GM19463 (cell line): ENCODE measurements around the gene LAPTM4A.
"Not testable (repeated sequence)": the region's sequence is repeated elsewhere in the genome, so short reads cannot be mapped to it uniquely, and the experiment has no call there.

Experiments used
- ATAC-seq: cut with Tn5 transposase; IDR thresholded peaks from one replicate; pipeline ENCODE4 v1.9.1; 2021; ENCODE audit warnings: mild to moderate bottlenecking, moderate library complexity; ENCODE audit not compliant: unreplicated experiment

LAPTM4A gene

GRCh38 chr2:20077411-20077940 is 26.0 kb upstream of the LAPTM4A start:
- ATAC-seq, result no peak

DNA sequence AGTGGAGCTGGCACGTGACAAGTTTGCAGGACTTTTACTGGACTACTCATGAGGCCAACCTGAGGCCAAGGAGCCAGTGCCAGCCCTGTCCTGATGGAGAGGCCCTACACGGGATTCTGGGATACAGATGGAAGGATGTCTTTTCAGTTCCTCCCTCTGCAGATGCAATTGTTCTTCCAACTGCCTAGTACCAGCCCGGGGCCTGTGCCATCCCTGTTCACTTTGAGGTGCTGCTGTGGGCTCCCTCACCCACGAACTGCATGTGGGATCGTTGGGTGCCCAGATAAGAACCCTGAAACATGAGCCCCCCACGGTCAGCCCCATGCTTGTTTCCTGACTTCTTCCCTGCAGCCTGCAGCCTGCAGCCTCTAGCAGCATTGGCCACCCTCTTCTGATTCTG is 25.3 kb upstream of the LAPTM4A start:
- ATAC-seq, result no peak

DNA sequence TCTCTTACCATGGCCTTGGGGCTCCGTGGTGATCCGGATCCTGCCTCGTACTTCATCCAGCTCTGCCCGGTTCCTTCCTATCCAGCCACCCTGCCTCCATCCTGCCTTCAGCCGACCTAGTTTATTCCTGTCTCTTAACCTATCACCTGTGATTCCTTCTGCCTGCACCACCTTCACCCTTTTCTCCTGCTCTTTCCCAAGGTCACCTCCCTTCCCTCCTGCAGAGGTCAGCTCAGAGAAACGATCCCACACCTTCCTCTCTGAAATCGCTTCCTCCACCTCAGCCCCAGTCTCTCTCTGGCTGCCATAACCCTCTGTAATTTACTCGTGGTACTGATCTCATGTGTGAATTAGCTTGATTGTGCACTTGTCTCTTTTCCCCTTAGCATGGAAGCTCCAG is 23.5 kb upstream of the LAPTM4A start:
- no peak for ATAC-seq

DNA sequence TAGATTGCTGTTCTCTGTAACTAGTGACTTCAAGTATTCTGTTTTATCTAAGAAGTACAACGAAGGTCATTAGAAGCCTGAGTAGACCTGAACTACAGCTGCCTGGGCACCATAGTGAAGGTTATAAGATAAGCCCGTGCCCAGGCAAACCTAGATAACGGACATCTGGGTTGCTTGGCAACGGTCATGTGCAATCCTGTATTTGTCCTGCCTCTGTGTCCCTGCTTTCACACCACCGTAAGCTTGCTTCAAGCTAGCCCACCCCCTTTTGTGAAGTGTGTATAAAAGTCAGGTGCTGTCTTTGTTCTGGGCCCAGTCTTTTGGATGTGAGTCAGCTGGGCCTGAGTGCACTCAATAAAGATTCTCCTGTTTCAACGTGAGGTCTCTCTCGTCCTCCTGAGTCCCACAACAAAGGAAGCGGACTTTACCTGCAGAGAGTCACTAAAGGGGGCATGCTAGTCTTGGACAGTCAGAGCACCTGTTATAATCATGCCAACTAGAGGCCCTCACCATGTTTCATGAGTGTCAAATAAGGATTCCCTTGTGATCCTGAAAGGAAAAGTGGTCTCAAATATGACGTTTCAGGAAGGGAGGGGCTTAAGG is 22.7 kb upstream of the LAPTM4A start:
- ATAC-seq, result not testable (repeated sequence)

DNA sequence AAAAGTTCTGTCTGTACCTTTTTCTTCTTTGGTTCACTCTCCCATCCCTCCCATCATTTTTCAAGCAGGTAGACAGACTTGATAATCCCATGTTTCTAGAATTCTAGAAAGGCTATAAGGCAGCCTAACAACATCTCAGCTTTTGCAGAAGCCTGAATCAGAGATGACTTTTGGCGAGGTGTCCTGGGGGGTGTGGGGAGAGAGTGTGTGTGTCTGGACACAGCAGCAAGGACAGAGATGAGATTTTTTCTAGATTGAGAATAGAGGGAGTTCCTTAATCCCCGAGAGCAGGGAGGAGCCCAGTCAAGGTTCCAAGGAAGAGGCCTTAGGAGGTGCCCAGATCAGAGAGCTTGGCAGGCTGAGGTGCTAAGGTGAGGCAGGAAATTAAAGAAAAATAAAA is 22.0 kb upstream of the LAPTM4A start:
- ATAC-seq, result no peak

DNA sequence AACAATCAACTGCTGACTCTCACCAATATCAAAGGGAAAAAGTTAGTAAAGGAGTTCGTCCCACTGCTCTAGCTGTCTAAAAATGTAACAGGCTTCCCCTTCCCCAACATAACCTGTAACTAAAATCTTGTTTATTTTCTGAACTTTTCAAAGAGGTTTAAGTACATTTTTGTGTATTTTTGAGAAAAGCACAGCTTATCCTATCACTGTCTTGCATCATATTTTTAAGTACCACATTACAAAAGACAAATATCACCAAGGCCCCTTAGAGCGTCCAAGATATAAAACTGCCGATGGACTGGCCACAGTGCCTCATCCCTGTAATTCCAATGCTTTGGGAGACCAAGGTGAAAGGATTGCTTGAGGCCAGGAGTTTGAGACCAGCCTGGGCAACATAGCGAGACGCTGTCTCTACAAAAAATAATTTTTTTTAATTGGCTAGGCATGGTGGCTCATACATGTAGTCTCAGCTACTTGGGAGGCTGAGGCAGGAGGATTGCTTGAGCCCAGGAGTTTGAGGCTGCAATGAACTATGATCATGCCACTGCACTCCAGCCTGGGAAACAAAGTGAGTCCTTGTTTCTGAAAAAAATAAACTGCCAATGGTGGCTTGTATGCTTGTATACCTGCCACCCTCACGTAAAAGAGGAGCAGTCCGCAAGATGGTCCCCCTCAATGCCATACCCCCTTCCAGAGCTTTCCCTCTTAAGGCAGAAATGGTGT is 21.2 kb upstream of the LAPTM4A start:
- ATAC-seq, result no peak

DNA sequence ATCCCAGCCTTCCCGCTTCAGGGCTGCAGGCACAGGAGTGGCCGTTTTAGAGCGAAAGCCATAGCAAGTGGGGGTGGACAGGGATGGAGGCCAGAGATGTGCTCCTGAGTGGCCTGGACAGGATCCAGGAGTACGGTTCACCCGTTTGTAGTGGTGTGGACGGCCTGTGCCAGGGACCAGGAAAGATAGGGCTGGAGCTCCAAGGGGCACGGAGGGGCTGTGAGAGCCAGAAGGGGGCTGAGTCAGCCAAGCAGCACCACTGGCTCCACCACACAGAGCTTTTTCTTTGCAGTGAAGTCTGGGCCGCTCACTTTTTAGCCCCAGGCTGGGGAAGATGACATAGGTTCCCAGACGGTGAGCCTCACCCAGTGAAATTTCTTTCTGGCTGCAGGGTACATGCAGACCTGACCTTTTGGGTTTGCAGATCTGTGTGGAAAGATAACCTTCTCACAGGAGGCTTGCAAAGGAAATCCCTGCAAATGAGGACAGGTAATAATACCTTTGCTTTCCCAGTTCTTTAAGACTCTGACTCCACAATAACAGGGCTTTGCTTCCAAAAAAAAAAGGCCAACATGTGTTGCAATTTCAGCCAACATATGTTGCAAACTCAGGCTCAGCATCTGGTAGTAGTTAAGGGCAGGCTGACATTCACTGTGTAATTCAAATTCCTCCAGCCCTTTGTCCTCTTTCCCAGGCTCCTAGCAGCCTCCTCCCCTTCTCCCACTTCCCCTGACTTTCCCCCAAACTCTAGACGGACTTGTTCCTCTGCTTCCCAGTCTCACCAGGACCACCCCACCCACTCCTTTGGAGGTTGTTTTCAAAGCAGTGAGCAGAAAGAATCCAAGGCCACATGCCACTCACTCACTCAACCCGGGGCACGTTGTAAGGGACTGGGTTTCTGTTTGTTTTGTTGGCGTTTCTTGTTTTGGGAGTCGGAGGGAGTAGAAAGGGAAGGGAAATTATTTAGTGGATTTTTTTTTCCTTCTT is 20.3 kb upstream of the LAPTM4A start:
- ATAC-seq, result no peak

GRCh38 chr2:20069756-20070155 is 18.3 kb upstream of the LAPTM4A start:
- ATAC-seq, result no peak

DNA sequence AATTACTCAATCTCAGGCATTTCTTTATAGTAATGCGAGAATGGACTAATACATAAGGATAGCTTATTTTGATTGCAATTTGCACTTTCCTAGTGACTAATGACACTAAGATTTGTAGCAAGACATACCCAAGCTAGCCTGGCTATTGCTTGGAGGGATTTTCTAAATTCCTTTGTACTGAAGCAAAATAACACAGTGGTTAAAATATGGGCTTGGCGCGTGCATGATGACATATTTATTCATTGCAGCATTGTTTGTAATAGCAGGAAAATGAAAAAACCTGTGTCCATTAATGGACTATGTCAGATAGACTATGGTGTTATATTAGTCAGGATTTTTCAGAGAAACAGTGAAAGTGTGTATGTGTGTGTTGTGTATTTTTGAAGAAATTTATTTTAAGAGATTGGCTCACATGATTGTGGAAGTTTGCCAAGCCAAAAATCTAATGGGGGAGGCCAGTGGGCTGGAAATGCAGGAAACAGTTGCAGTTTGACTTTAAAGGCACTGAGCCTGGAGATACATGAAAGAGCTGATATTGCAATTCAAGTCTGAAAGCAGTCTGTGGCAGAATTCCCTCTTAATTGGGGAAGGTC is 16.7 kb upstream of the LAPTM4A start:
- ATAC-seq, result no peak

DNA sequence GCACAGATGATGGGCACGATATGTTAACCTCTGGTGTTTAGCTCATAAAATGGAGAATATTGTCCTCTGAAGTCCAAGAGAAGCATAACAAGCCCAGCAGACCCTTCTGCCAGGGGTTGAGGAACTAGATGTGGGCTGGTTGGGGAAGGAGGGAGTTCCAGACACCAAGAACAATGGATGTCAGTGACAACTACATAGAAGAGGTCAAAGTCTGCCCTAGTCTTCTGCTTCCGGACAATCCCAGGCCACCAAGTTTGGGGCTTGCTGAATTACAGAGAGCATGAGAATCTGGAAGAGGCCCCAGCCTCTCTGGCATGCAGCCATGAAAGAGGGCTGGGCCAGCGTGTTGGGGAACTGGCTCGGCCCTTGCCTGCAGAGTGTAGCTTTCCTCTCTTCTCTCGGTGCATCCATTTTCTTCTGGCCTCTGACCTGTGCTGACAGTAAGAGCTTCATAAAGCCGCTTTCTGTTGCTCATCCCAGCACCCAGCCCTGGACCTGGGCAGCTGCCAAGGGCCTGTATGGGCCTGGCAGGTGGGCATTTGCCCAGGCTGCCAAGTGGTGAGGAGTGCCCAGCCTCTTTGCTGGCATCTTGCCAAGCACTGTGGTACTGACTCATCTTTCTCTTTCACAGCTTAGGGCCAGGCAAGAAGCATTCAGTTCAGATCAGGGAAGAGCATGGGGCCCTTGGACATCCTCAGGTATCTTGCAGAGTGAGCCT is 14.6 kb upstream of the LAPTM4A start:
- no peak for ATAC-seq

DNA sequence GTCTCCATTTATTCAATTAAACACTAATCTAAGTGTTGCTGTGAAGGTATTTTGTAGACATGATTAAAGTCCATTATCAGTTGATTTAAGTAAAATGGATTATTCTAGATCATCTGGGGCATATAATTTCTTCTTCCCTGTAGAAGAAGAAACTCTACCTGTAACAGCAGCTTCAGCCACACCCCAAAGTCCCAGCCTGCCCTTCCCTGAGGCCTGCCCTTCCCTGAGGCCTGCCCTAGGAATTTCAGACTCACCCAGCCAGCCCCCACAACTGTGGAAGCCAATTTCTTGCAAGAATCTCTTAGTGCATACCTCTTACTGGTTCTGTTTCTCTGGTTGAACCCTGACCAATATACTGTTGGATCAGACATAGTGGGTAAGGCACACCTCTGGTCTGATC is 13.4 kb upstream of the LAPTM4A start:
- ATAC-seq, result no peak

- ATAC-seq, result no peak
Measured at GRCh38 chr2:20064421-20064820, 13.0 kb upstream of the LAPTM4A start.

- no peak for ATAC-seq
Measured at GRCh38 chr2:20062615-20063545, 11.5 kb upstream of the LAPTM4A start.

- no peak for ATAC-seq
Measured at GRCh38 chr2:20061940-20062339, 10.5 kb upstream of the LAPTM4A start.

DNA sequence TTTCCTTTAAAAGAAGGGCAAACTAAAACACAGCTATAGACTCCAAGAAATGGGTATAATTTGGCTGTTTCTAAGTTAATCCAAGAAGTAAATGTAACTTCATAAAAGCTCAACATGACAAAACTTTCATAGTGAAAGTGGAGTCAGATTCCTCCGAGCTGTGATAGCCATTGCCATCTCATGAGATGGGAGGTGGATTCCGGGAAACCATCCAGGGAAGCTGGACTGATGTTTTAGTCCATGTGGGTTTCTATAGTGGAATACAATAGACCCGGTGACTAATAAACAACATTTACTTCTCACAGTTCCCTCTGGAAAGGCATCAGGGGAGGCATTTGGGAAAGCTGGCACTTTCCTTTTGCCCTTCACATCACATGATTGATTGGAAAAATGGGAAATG is 10.0 kb upstream of the LAPTM4A start:
- no peak for ATAC-seq

DNA sequence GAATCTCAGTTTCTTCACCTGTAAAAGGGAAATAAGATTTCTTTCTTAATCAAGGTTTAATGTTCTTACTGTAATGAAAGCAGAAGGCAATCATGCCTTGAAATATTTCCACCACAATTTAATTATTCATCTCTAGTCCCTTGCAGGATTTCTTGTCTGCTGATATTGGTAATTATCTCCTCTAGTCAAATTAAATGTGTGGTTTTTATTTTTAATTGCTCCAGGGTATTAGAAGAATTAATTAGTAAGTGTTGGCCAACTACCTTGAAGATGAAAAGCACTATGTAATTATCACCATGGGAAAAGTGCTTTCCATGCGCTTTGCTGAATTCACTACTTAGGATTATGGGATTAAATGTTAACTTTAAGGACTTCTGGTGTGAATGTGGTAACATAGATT is 8.7 kb upstream of the LAPTM4A start:
- ATAC-seq, result no peak

- ATAC-seq, result no peak
Measured at GRCh38 chr2:20057268-20057667, 5.8 kb upstream of the LAPTM4A start.

- no peak for ATAC-seq
Measured at GRCh38 chr2:20054931-20055330, 3.5 kb upstream of the LAPTM4A start.

- ATAC-seq, result no peak
Measured at GRCh38 chr2:20054119-20054518, 2.7 kb upstream of the LAPTM4A start.
